SK-N-MC (cell line): ENCODE results near the gene SVOP.

ENCODE experiments used
- EZH2 ChIP-seq: fragments of 200-600 bp; sonication (generic); IDR thresholded peaks from one replicate; pipeline ENCODE4 v1.6.1; 2017; ENCODE audit warnings: antibody characterized with exemption
- POLR2AphosphoS5 ChIP-seq: IDR thresholded peaks from 2 replicates; pipeline ENCODE4 v1.6.1; 2012; ENCODE audit warnings: mild to moderate bottlenecking, low read depth, low read length, borderline replicate concordance

DNA sequence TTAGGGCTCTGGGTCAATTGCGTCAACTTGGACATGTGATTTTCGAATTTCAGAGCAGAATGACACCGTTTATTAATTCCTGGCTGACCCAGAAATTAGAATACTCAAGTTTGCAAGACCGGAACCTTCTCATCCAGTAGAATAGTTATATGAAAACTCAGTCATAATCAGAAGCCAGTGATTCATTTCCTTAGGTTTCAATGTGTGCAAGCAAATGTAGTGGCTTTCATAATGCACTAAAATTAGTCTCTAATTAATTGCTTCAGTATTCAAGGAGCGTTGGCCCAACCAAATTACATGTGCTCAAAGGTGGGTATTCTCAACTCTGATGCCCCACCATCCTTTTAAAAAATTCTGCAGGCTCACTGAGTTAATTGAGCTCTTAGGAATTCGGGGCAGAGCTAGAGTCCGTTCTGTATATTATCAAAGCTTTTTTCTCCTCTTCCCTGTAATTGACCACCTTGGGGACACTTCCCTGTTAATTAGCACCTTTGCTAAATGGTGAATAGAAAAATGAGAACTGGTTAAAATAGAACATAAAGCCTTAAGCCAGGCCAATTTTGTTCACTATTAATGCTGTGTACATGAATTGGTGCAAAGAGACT, 85.6 kb downstream of the SVOP start:
- no peak for TF ChIP-seq EZH2
- no peak for TF ChIP-seq POLR2AphosphoS5
